Common myeloid progenitor, CD34-positive (primary cell): ENCODE measurements around the gene KLHL29.

ENCODE experiments used
- CTCF ChIA-PET: fragments of 350-600 bp; sonication (Branson Sonifier 250); formaldehyde crosslinking; loops from one replicate; lab custom pipeline; 2021; ENCODE audit warnings: antibody characterized with exemption; lab: Charles Lee
- POLR2A ChIA-PET: fragments of 350-600 bp; sonication (Branson Sonifier 250); formaldehyde crosslinking; loops from one replicate; lab custom pipeline; 2021; ENCODE audit warnings: antibody characterized with exemption; lab: Charles Lee
- DNase-seq, 3 donors: peaks; one replicate each; pipeline versions ENCODE4 v3.0.0 to v3.0.0-alpha.2; 2013
- H3K27ac ChIP-seq, 2 experiments: 1 replicate in 1 of 2; 2 replicates in 1 of 2; pipeline ENCODE4 v1.7.0; 2013; ENCODE audit warnings: inconsistent platforms in 2 of 2, low read length in 2 of 2, mild to moderate bottlenecking in 2 of 2, low read depth in 1 of 2, moderate library complexity in 1 of 2; ENCODE audit not compliant: severe bottlenecking in 2 of 2, insufficient read depth in 1 of 2, poor library complexity in 1 of 2
- H3K27me3 ChIP-seq, 5 experiments: replicated peaks in 2 of 5; 1 replicate in 3 of 5; 2 replicates in 2 of 5; pipeline versions ENCODE4 v1.6.1 to v1.7.0; 2013; ENCODE audit warnings: low read length in 4 of 5, mild to moderate bottlenecking in 2 of 5, moderate library complexity in 2 of 5, inconsistent platforms in 1 of 5; ENCODE audit not compliant: insufficient read depth in 5 of 5, control insufficient read depth in 4 of 5
- H3K36me3 ChIP-seq, 4 experiments: 1 replicate in 2 of 4; 2 replicates in 2 of 4; pipeline versions ENCODE4 v1.6.1 to v1.7.0; 2013; ENCODE audit warnings: low read length in 3 of 4, control low read depth in 1 of 4, mild to moderate bottlenecking in 1 of 4; ENCODE audit not compliant: control insufficient read depth in 4 of 4, insufficient read depth in 4 of 4
- H3K4me1 ChIP-seq, 4 experiments: 1 replicate in 3 of 4; 2 replicates in 1 of 4; pipeline versions ENCODE4 v1.6.1 to v1.7.1; 2013; ENCODE audit warnings: low read length in 3 of 4, mild to moderate bottlenecking in 3 of 4, control low read depth in 1 of 4, inconsistent platforms in 1 of 4, moderate library complexity in 1 of 4; ENCODE audit not compliant: control insufficient read depth in 4 of 4, insufficient read depth in 4 of 4; ENCODE audit errors: control extremely low read depth in 1 of 4
- H3K4me3 ChIP-seq, 7 experiments: 1 replicate in 4 of 7; 2 replicates in 3 of 7; pipeline versions ENCODE4 v1.5.1 to v1.7.0; 2013; ENCODE audit warnings: mild to moderate bottlenecking in 7 of 7, low read length in 6 of 7, moderate library complexity in 6 of 7, inconsistent platforms in 2 of 7, low read depth in 2 of 7, control low read depth in 1 of 7; ENCODE audit not compliant: insufficient read depth in 4 of 7, control insufficient read depth in 1 of 7; ENCODE audit errors: extremely low read depth in 1 of 7
- H3K9me3 ChIP-seq, 5 experiments: 1 replicate in 4 of 5; 2 replicates in 1 of 5; pipeline versions ENCODE4 v1.6.1 to v1.7.1; 2013; ENCODE audit warnings: low read length in 4 of 5, mild to moderate bottlenecking in 2 of 5, inconsistent platforms in 1 of 5, low read depth in 1 of 5, moderate library complexity in 1 of 5; ENCODE audit not compliant: control insufficient read depth in 4 of 5, insufficient read depth in 2 of 5; ENCODE audit errors: control extremely low read depth in 1 of 5
- WGBS: methylation state at CpG from one replicate; pipeline ENCODE4 v1.1.5; 2013; ENCODE audit not compliant: insufficient coverage; 5-methylcytosine and 5-hydroxymethylcytosine counted together

KLHL29 gene

DNA sequence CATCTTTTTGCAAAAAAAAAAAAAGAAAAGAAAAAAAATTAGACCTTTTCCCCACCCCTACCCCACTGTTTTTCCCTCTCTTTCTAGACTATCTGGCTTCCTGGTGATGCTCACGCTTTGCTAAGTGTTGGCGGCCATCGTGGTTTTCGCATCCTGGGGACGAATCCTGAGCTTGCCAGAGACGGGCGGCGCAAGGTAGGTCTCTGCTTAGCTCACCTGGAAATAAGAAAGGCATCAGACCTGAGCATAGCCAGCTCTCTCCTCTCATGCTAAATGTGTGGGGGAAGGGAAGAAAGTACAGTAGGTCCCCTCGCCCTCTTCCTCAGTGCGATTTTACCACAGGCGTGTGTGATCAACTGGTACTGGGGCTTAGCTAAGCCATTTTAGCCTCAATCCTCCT is 90.5 kb downstream of the KLHL29 start:
- no peaks in the 10 kb centered on the region for H3K36me3 ChIP-seq
- ChIA-PET POLR2A (no interaction called here), CTCF (no interaction called here)
- H3K27me3 ChIP-seq, result peaks cover 0 to 83% (median 18%) of the 10 kb centered on the region in 5 experiments
- H3K27ac ChIP-seq, result no peak overlapping the region
- H3K4me1 ChIP-seq, result no peaks in the 10 kb centered on the region
- no peaks in the 10 kb centered on the region for H3K9me3 ChIP-seq
- WGBS, result 67% methylated on average over 8 of the region's 11 CpGs
- DNase-seq, result no peak
- no peak overlapping the region for H3K4me3 ChIP-seq

- POLR2A ChIA-PET, result no interaction called here
- CTCF ChIA-PET, result interaction anchor here (1.4 kb wide), 1 partner anchor 62 kb away, joined by 3 read pairs; no protein-coding TSS in a partner anchor
- Histone ChIP-seq H3K36me3 (no peaks in the 10 kb centered on the region), H3K27me3 (peaks cover 0 to 84% (median 19%) of the 10 kb centered on the region in 5 experiments), H3K4me1 (no peaks in the 10 kb centered on the region), H3K27ac (no peak overlapping the region), H3K9me3 (no peaks in the 10 kb centered on the region), H3K4me3 (no peak overlapping the region)
- 99% methylated on average over 6 of the region's 7 CpGs for WGBS
- no peak for DNase-seq
Observed at GRCh38 chr2:23476786-23477185, 91.8 kb downstream of the KLHL29 start.

GRCh38 chr2:23477392-23477791 is 92.4 kb downstream of the KLHL29 start:
- Histone ChIP-seq H3K4me3 (no peak overlapping the region), H3K9me3 (no peaks in the 10 kb centered on the region), H3K4me1 (no peaks in the 10 kb centered on the region), H3K27me3 (peaks cover 0 to 89% (median 19%) of the 10 kb centered on the region in 5 experiments), H3K27ac (no peak overlapping the region), H3K36me3 (no peaks in the 10 kb centered on the region)
- no peak for DNase-seq
- POLR2A ChIA-PET, result no interaction called here
- 98% methylated on average over 11 of the region's 11 CpGs for WGBS
- CTCF ChIA-PET, result interaction anchor here (1.1 to 1.7 kb wide), 3 partner anchors 9 to 63 kb away, joined by 3 to 4 read pairs (median 3); no protein-coding TSS in a partner anchor

DNA sequence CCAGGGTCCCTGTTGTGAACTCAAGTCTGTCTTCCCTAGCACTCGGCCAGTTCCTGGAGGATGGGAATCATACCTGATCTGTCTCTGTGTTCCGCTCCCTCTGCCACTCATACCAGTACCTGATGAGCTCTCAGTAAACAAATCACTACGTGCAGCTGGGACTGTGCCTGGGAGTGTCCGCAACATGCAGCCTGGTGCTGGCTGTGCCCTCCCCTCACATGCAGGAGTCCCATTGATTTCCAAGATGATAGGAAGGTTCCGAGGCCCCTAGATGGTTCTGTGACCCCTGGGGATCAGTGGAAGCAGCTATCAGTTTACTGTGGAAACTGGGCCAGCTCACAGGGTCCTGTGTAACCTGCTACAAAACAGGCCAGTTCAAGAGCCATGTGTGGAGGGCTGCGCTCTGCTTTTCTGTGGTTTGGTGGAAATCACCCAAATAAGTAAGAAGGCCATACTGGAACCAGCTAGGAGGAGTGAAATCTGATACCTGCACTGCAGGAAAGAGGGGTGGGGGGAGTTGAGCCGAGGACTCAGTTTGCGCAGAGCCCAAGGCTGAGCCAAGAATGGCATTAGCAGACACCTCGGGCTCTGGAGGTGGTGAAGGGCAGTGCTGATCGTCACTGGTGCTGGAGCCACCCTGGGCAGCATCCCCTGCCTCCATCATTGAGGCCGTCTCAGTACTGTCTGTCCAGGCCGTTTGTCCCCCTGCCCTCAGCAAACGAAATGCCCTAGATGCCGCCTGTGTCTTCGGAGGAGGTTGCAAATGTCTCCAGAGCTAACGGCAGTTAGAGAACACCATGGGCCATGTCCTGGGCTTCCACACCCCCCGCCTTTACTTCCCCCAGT is 93.3 kb downstream of the KLHL29 start:
- H3K27ac ChIP-seq, result no peak overlapping the region
- ChIA-PET POLR2A (no interaction called here), CTCF (interaction anchor here (1.1 to 1.7 kb wide), 3 partner anchors 8 to 63 kb away, joined by 3 to 4 read pairs (median 3); no protein-coding TSS in a partner anchor)
- no peaks in the 10 kb centered on the region for H3K36me3 ChIP-seq
- H3K4me1 ChIP-seq, result no peaks in the 10 kb centered on the region
- no peak overlapping the region for H3K4me3 ChIP-seq
- peaks cover 0 to 91% (median 18%) of the 10 kb centered on the region in 5 experiments for H3K27me3 ChIP-seq
- H3K9me3 ChIP-seq, result no peaks in the 10 kb centered on the region
- no peak for DNase-seq
- 58% methylated on average over 16 of the region's 17 CpGs for WGBS

- no peaks in the 10 kb centered on the region for H3K9me3 ChIP-seq
- POLR2A ChIA-PET, result interaction anchor here (0.5 kb wide), 1 partner anchor 182 kb away, joined by 3 read pairs; no protein-coding TSS in a partner anchor
- H3K36me3 ChIP-seq, result no peaks in the 10 kb centered on the region
- H3K27ac ChIP-seq, result no peak overlapping the region
- H3K4me3 ChIP-seq, result no peak overlapping the region
- H3K4me1 ChIP-seq, result no peaks in the 10 kb centered on the region
- no peak for DNase-seq
- H3K27me3 ChIP-seq, result peaks cover 0 to 91% (median 22%) of the 10 kb centered on the region in 5 experiments
- CTCF ChIA-PET, result interaction anchor here (1.7 kb wide), 1 partner anchor 8 kb away, joined by 3 read pairs; no protein-coding TSS in a partner anchor
- WGBS, result 52% methylated on average over 20 of the region's 20 CpGs
Observed at GRCh38 chr2:23478933-23479683, 94.1 kb downstream of the KLHL29 start.

GRCh38 chr2:23480957-23481797 is 96.2 kb downstream of the KLHL29 start:
- H3K27ac ChIP-seq, result no peak overlapping the region
- CTCF ChIA-PET, result no interaction called here
- POLR2A ChIA-PET, result interaction anchor here (0.5 kb wide), 1 partner anchor 428 kb away, joined by 3 read pairs; no protein-coding TSS in a partner anchor

More at GRCh38 chr2:23480957-23481797, 96.2 kb downstream of the KLHL29 start:
- WGBS, result 77% methylated on average over 13 of the region's 17 CpGs
- Histone ChIP-seq H3K27me3 (peaks cover 0 to 92% (median 19%) of the 10 kb centered on the region in 5 experiments), H3K4me1 (no peaks in the 10 kb centered on the region), H3K4me3 (no peak overlapping the region), H3K9me3 (no peaks in the 10 kb centered on the region), H3K36me3 (no peaks in the 10 kb centered on the region)
- no peak for DNase-seq
